Measurements from ENCODE around the gene PTPRM. TPM values are rescaled to one million over a fixed set of nuclear protein-coding genes. Genes with fewer than 3 reads are reported as not detected.

The PTPRM gene
- total RNA-seq, 1 donor from 2014 or later, result 4.5 TPM

DNA sequence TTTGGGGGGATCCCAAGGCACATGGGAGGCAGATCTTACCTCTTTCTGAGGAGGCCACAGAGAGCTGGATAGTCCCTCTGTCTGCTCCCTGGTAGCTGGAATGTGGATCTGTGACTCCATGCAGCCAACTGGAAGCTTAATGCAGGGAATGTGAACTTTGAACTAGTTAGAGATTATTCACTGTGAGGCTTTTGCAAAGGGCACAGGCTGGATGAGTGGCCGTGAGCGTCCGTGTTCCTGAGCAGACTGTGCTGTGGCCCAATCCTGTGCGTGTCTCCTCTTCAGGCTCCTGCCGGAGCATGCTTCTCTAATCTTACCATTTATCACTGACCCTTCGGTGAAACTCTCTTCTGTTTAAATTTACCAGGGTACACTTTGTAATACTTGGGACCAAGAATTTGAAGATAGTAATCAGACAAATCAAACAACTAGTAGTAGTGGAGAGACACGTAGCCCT is 187.6 kb downstream of the PTPRM start:
- Mint-ChIP-seq H3K4me3 (ENCODE audit: low read depth) (no peak overlapping the region), H3K4me1 (ENCODE audit: low read depth) (no peaks in the 10 kb centered on the region), H3K36me3 (ENCODE audit: low read depth) (no peaks in the 10 kb centered on the region), H3K9me3 (no peaks in the 10 kb centered on the region), H3K27ac (no peak overlapping the region), H3K27me3 (ENCODE audit: low read depth) (no peaks in the 10 kb centered on the region)
- no peak for DNase-seq (ENCODE audit: low spot score)
- intact Hi-C loops (cut with micrococcal nuclease), result no loop called here

- no peaks in the 10 kb centered on the region for H3K27me3 Mint-ChIP-seq (ENCODE audit: low read depth)
- no peak for DNase-seq (ENCODE audit: low spot score)
- no peaks in the 10 kb centered on the region for H3K36me3 Mint-ChIP-seq (ENCODE audit: low read depth)
- no peaks in the 10 kb centered on the region for H3K9me3 Mint-ChIP-seq
- intact Hi-C loops (cut with micrococcal nuclease), result no loop called here
- no peaks in the 10 kb centered on the region for H3K4me1 Mint-ChIP-seq (ENCODE audit: low read depth)
- no peak overlapping the region for H3K27ac Mint-ChIP-seq
- H3K4me3 Mint-ChIP-seq (ENCODE audit: low read depth), result no peak overlapping the region
Measured at GRCh38 chr18:7755753-7756475, 188.8 kb downstream of the PTPRM start.

DNA sequence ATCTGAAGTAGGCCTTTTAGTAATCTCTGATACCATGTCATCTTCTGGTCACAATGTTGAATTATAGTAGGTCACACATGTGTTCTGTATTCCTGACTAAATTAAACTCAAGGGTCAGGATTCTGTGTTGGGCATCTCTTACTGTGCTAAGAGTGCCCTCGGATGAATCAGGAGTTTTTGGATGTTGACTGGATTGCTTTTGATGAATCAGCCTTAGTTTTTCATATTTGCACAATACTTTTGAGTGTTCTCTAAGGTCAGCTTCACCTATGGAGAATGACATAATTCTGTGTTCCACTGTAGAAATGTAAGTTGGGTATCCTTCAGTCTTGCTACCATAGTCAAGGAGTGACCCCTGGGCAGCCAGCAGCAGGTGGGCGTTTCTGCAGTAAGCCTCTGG is 190.1 kb downstream of the PTPRM start:
- no peaks in the 10 kb centered on the region for H3K36me3 Mint-ChIP-seq (ENCODE audit: low read depth)
- H3K27ac Mint-ChIP-seq, result no peak overlapping the region
- H3K4me1 Mint-ChIP-seq (ENCODE audit: low read depth), result no peaks in the 10 kb centered on the region
- no peak overlapping the region for H3K4me3 Mint-ChIP-seq (ENCODE audit: low read depth)
- intact Hi-C loops (cut with micrococcal nuclease), result no loop called here
- no peaks in the 10 kb centered on the region for H3K9me3 Mint-ChIP-seq
- H3K27me3 Mint-ChIP-seq (ENCODE audit: low read depth), result no peaks in the 10 kb centered on the region
- no peak for DNase-seq (ENCODE audit: low spot score)

DNA sequence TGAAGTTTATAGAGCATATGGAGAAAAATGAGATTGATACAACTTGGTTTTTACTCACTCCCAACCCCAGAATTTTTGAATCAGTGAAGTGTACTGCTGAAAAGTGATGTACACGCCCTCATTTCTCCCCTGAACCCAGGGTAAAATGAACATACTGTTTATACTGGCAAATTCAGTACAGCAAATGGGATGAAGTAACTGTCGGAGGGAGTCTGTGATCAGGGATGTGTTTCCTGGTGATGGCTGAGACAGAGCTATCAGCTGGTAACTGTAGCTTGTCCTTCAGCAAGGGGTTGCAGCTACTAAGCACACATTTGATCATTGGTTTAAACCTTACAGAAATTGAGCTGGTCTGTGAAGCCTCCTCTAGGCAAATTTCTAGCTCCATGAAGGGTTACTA is 191.6 kb downstream of the PTPRM start:
- intact Hi-C loops (cut with micrococcal nuclease), result no loop called here
- Mint-ChIP-seq H3K27ac (no peak overlapping the region), H3K4me3 (ENCODE audit: low read depth) (no peak overlapping the region), H3K36me3 (ENCODE audit: low read depth) (no peaks in the 10 kb centered on the region), H3K9me3 (no peaks in the 10 kb centered on the region), H3K4me1 (ENCODE audit: low read depth) (no peaks in the 10 kb centered on the region), H3K27me3 (ENCODE audit: low read depth) (no peaks in the 10 kb centered on the region)
- no peak for DNase-seq (ENCODE audit: low spot score)

DNA sequence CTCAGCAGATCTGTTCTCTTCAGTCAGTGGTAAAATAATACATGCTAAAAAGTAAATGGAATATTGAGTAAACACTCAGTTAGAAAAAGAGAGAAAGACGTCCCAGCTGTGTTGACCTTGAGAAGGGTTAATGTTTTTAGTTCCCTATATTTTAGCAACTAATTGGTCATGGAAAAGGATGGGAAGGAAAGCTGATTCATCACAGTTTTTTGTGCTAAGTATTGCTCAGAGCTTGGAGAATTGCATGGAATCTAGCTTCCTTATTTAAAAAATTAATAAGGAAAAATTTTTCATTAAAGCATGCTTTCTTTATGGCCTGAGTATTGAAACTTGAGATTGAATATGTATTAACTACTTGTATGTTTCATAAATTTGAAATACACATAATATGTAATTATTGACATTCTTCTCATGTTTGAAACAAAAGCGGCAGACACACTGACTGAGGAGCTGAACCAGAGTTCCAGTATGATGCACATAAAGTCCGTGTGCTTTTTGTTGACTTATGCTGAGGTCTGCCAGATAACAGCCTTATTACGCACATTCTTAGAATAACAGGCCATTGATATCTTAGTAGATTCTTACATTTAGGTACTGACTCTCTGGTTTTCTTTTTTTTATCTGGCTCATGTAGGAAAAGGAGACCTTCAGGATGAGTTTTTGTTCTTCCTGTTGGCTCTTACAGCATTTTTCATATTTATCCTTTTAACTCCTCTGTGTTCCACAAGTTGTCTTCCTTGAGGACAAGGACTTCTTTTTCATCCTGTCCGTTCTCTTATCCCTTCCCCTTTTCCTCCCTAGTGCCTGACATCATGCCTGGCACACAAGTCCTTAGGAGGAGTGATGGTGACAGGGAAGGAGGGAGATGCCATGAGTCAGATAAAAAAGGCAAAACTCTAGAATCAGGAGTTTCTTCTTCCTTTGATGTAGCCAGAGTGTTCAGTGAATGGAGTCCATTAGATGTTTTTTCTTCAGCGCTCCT is 194.1 kb downstream of the PTPRM start:
- Mint-ChIP-seq H3K4me3 (ENCODE audit: low read depth) (no peak overlapping the region), H3K9me3 (no peaks in the 10 kb centered on the region), H3K4me1 (ENCODE audit: low read depth) (no peaks in the 10 kb centered on the region), H3K36me3 (ENCODE audit: low read depth) (no peaks in the 10 kb centered on the region), H3K27me3 (ENCODE audit: low read depth) (no peaks in the 10 kb centered on the region), H3K27ac (no peak overlapping the region)
- intact Hi-C loops (cut with micrococcal nuclease), result no loop called here
- DNase-seq (ENCODE audit: low spot score), result no peak

DNA sequence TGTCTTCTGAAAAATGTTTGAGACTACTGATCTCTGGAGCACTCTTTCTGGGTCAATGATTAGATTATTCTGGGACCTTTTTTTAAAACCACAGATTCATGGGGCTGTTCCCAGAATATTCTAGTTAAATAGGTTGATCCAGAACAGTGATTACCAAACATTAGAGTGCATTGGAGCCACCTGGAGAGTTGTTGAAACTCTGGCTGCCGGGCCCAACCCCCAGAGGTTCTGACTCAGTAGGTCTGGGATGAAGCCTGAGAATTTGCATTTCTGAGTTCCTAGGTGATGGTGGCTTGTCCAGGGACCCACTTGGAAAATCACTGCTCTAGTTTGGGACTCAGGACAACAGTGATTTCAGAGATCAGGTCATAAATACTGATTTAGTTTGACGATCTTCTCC is 197.3 kb downstream of the PTPRM start:
- Mint-ChIP-seq H3K36me3 (ENCODE audit: low read depth) (no peaks in the 10 kb centered on the region), H3K4me1 (ENCODE audit: low read depth) (no peaks in the 10 kb centered on the region), H3K9me3 (no peaks in the 10 kb centered on the region), H3K27ac (no peak overlapping the region), H3K27me3 (ENCODE audit: low read depth) (no peaks in the 10 kb centered on the region), H3K4me3 (ENCODE audit: low read depth) (no peak overlapping the region)
- DNase-seq (ENCODE audit: low spot score), result no peak
- intact Hi-C loops (cut with micrococcal nuclease), result no loop called here

DNA sequence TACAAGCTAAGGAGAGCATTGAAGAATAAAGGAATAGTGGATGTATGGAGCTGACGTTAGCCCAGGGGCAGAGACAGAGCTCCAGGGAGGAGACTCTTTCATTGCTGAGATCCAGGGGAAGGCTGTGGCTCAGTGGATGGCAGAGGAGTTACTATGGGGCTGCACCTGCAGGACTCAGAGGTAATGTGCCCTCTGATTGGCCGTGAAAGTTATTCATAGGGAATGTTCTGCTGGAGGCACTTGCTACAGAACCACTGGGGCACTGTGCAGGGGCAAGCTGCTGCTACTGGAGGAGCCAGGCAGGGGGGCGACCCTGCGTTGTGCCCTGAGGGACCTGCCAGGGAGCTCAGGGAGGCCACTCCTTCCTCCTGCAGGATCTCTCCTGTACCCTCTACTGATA is 199.2 kb downstream of the PTPRM start:
- H3K27ac Mint-ChIP-seq, result no peak overlapping the region
- no peak overlapping the region for H3K4me3 Mint-ChIP-seq (ENCODE audit: low read depth)
- intact Hi-C loops (cut with micrococcal nuclease), result no loop called here
- no peaks in the 10 kb centered on the region for H3K9me3 Mint-ChIP-seq
- H3K27me3 Mint-ChIP-seq (ENCODE audit: low read depth), result no peaks in the 10 kb centered on the region
- H3K4me1 Mint-ChIP-seq (ENCODE audit: low read depth), result no peaks in the 10 kb centered on the region
- no peaks in the 10 kb centered on the region for H3K36me3 Mint-ChIP-seq (ENCODE audit: low read depth)
- DNase-seq (ENCODE audit: low spot score), result no peak

GRCh38 chr18:7766817-7767216 is 199.7 kb downstream of the PTPRM start:
- intact Hi-C loops (cut with micrococcal nuclease), result no loop called here
- H3K36me3 Mint-ChIP-seq (ENCODE audit: low read depth), result no peaks in the 10 kb centered on the region
- H3K27me3 Mint-ChIP-seq (ENCODE audit: low read depth), result no peaks in the 10 kb centered on the region
- no peak overlapping the region for H3K27ac Mint-ChIP-seq
- H3K4me1 Mint-ChIP-seq (ENCODE audit: low read depth), result no peaks in the 10 kb centered on the region
- no peak overlapping the region for H3K4me3 Mint-ChIP-seq (ENCODE audit: low read depth)
- no peak for DNase-seq (ENCODE audit: low spot score)
- no peaks in the 10 kb centered on the region for H3K9me3 Mint-ChIP-seq

- H3K27me3 Mint-ChIP-seq (ENCODE audit: low read depth), result peaks cover 2% of the 10 kb centered on the region
Measured at GRCh38 chr18:7770908-7771307, 203.8 kb downstream of the PTPRM start.

GRCh38 chr18:7772510-7772888 is 205.4 kb downstream of the PTPRM start:
- Mint-ChIP-seq H3K36me3 (ENCODE audit: low read depth) (no peaks in the 10 kb centered on the region), H3K27me3 (ENCODE audit: low read depth) (peaks cover 2% of the 10 kb centered on the region), H3K4me3 (ENCODE audit: low read depth) (no peak overlapping the region), H3K27ac (no peak overlapping the region), H3K4me1 (ENCODE audit: low read depth) (no peaks in the 10 kb centered on the region), H3K9me3 (no peaks in the 10 kb centered on the region)
- DNase-seq (ENCODE audit: low spot score), result no peak
- intact Hi-C loops (cut with micrococcal nuclease), result no loop called here

More at GRCh38 chr18:7770908-7771307, 203.8 kb downstream of the PTPRM start:
- Mint-ChIP-seq H3K4me1 (ENCODE audit: low read depth) (no peaks in the 10 kb centered on the region), H3K9me3 (no peaks in the 10 kb centered on the region), H3K27ac (no peak overlapping the region), H3K4me3 (ENCODE audit: low read depth) (no peak overlapping the region), H3K36me3 (ENCODE audit: low read depth) (no peaks in the 10 kb centered on the region)
- intact Hi-C loops (cut with micrococcal nuclease), result no loop called here
- DNase-seq (ENCODE audit: low spot score), result no peak

DNA sequence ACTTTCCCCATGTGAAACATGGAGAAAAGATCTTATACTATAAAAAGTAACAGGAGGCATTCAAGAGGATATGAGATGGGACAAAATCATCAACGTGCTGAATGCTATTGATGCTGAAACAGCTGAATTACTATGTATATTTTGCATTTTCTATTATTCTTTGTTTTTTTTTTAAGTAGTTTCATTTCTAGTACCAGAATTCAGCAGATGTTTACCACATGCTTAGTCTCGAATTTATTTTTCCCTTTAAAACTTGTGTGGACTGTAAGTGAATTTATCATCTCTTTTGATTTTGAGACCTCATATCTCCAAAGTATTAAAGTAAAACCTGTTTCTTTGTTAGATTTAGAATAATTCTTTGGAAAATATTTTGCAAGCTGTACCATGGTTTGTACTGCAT is 205.8 kb downstream of the PTPRM start:
- Mint-ChIP-seq H3K36me3 (ENCODE audit: low read depth) (no peaks in the 10 kb centered on the region), H3K4me1 (ENCODE audit: low read depth) (no peaks in the 10 kb centered on the region), H3K9me3 (no peaks in the 10 kb centered on the region), H3K27ac (no peak overlapping the region), H3K4me3 (ENCODE audit: low read depth) (no peak overlapping the region), H3K27me3 (ENCODE audit: low read depth) (peaks cover 2% of the 10 kb centered on the region)
- intact Hi-C loops (cut with micrococcal nuclease), result no loop called here
- no peak for DNase-seq (ENCODE audit: low spot score)

- no peaks in the 10 kb centered on the region for H3K4me1 Mint-ChIP-seq (ENCODE audit: low read depth)
- intact Hi-C loops (cut with micrococcal nuclease), result no loop called here
- no peaks in the 10 kb centered on the region for H3K36me3 Mint-ChIP-seq (ENCODE audit: low read depth)
- no peak overlapping the region for H3K27ac Mint-ChIP-seq
- DNase-seq (ENCODE audit: low spot score), result no peak
- peaks cover 2% of the 10 kb centered on the region for H3K27me3 Mint-ChIP-seq (ENCODE audit: low read depth)
- no peaks in the 10 kb centered on the region for H3K9me3 Mint-ChIP-seq
- no peak overlapping the region for H3K4me3 Mint-ChIP-seq (ENCODE audit: low read depth)
Measured at GRCh38 chr18:7775128-7775527, 208.0 kb downstream of the PTPRM start.

DNA sequence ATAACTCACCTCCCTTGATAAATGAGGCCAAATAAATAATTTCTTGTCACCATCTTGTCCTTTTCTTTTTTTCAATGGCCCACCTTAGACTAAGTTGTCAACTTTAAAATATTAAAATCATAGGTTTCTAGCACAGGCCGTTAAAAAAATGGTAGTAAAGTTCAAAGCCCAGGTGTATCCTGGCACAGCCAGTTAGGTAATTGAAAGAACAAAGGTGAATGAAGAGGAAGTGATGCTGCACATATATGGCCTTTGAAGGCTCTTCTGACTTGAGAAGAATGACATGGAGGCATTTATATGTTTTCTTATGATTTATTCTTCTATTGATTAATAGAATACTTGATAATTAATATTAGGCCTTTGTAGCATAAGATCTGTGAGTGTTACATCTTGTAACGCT is 208.7 kb downstream of the PTPRM start:
- H3K36me3 Mint-ChIP-seq (ENCODE audit: low read depth), result no peaks in the 10 kb centered on the region
- peaks cover 3% of the 10 kb centered on the region for H3K9me3 Mint-ChIP-seq
- intact Hi-C loops (cut with micrococcal nuclease), result no loop called here
- no peak for DNase-seq (ENCODE audit: low spot score)
- no peak overlapping the region for H3K27ac Mint-ChIP-seq
- no peaks in the 10 kb centered on the region for H3K4me1 Mint-ChIP-seq (ENCODE audit: low read depth)
- no peak overlapping the region for H3K4me3 Mint-ChIP-seq (ENCODE audit: low read depth)
- peaks cover 2% of the 10 kb centered on the region for H3K27me3 Mint-ChIP-seq (ENCODE audit: low read depth)

Measured in activated T-helper 2 cell treated with anti-CD3 and anti-CD28 coated beads, Interferon-gamma antibody, Interleukin-2, Interleukin-4, amounts not matched to agents 10 μg/mL and 5 μg/mL and 100 μg/mL, durations not matched to agents 14 hours and 24 hours and 36 hours (primary cell).